Liver (tissue), 3 donors: ENCODE results near the gene NSL1.

Experiments used
- ATF3 ChIP-seq: IDR thresholded peaks from 2 replicates; pipeline ENCODE4 v1.6.1; 2016; ENCODE audit warnings: antibody characterized with exemption
- CTCF ChIP-seq: fragments of 150-350 bp; IDR thresholded peaks from 2 replicates; pipeline ENCODE4 v1.5.1; 2017; ENCODE audit warnings: improper control_type of control experiment, low read depth, low read length; ENCODE audit not compliant: missing input control
- FOXA1 ChIP-seq: IDR thresholded peaks from 2 replicates; pipeline ENCODE4 v1.6.1; 2016; ENCODE audit warnings: antibody characterized with exemption
- GABPA ChIP-seq, 2 donors: IDR thresholded peaks in 1 of 2; conservative IDR thresholded peaks in 1 of 2; 2 replicates each; pipeline ENCODE4 v1.6.1; 2016; ENCODE audit warnings: antibody characterized with exemption in 2 of 2, mild to moderate bottlenecking in 1 of 2, moderate library complexity in 1 of 2
- HNF4G ChIP-seq: IDR thresholded peaks from 2 replicates; pipeline ENCODE4 v1.6.1; 2016; ENCODE audit warnings: antibody characterized with exemption
- JUND ChIP-seq, 2 donors: IDR thresholded peaks; 2 replicates each; pipeline ENCODE4 v1.6.1; 2016; ENCODE audit warnings: antibody characterized with exemption in 2 of 2
- MAX ChIP-seq: IDR thresholded peaks from 2 replicates; pipeline ENCODE4 v1.6.1; 2016; ENCODE audit warnings: antibody characterized with exemption
- RAD21 ChIP-seq, 2 donors: IDR thresholded peaks; 2 replicates each; pipeline ENCODE4 v1.6.1; 2016; ENCODE audit warnings: antibody characterized with exemption in 2 of 2, mild to moderate bottlenecking in 2 of 2
- REST ChIP-seq: IDR thresholded peaks from 2 replicates; pipeline ENCODE4 v1.6.1; 2016; ENCODE audit warnings: antibody characterized with exemption, mild to moderate bottlenecking
- SP1 ChIP-seq: IDR thresholded peaks from 2 replicates; pipeline ENCODE4 v1.6.1; 2018; ENCODE audit warnings: antibody characterized with exemption, mild to moderate bottlenecking
- TAF1 ChIP-seq: conservative IDR thresholded peaks from 2 replicates; pipeline ENCODE4 v1.6.1; 2016; ENCODE audit warnings: antibody characterized with exemption, mild to moderate bottlenecking
- donor health status: healthy.
- donor health status: healthy.

GRCh38 chr1:212819726-212820125 lies 28.1 kb upstream of the NSL1 start:
- no peak for TF ChIP-seq CTCF
- TF ChIP-seq ATF3: no peak
- TF ChIP-seq RAD21 (IDR thresholded peaks at IDR 0.05): no peak
- no peak for TF ChIP-seq GABPA (IDR thresholded peaks at IDR 0.05 in 1 of 2, conservative IDR thresholded peaks at IDR 0.05 in 1 of 2)
- no peak for TF ChIP-seq JUND (IDR thresholded peaks at IDR 0.05)
- no peak for TF ChIP-seq MAX
- TF ChIP-seq REST: no peak
- TF ChIP-seq TAF1: no peak
- no peak for TF ChIP-seq HNF4G
- no peak for TF ChIP-seq FOXA1
- no peak for TF ChIP-seq SP1
